ENCODE data around the gene ASTN2. TPM values are rescaled to one million over a fixed set of nuclear protein-coding genes. Genes with fewer than 3 reads are reported as not detected.

Gene ASTN2
- total RNA-seq, 1 donor from 2014 or later = 15.9 TPM

DNA sequence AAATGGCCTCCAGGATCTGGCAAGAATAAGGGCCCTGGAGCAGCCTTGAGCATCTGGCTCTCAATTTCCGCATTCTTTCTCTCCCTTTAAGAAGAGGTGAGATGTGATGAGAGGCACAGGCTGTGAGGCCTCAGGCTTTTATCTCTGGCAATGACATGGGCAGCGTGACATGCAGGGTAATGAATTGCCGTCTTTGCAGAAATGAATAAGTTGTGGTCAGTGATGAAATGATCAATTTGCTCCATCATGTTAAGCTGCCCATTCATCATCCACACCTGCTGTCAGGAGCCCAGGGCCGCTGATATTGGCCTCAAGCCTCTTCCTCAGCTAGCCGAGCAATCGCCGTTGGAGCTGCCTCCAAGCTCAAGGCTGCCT is 462.4 kb downstream of the ASTN2 start:
- Mint-ChIP-seq H3K27ac (no peak overlapping the region), H3K27me3 (peaks cover 43% of the 10 kb centered on the region), H3K4me3 (no peak overlapping the region), H3K4me1 (ENCODE audit: unreplicated experiment) (no peaks in the 10 kb centered on the region), H3K36me3 (no peaks in the 10 kb centered on the region), H3K9me3 (no peaks in the 10 kb centered on the region)
- no peak for DNase-seq (ENCODE audit: extremely low spot score, unreplicated experiment)
- TF ChIP-seq, protein P1, sequence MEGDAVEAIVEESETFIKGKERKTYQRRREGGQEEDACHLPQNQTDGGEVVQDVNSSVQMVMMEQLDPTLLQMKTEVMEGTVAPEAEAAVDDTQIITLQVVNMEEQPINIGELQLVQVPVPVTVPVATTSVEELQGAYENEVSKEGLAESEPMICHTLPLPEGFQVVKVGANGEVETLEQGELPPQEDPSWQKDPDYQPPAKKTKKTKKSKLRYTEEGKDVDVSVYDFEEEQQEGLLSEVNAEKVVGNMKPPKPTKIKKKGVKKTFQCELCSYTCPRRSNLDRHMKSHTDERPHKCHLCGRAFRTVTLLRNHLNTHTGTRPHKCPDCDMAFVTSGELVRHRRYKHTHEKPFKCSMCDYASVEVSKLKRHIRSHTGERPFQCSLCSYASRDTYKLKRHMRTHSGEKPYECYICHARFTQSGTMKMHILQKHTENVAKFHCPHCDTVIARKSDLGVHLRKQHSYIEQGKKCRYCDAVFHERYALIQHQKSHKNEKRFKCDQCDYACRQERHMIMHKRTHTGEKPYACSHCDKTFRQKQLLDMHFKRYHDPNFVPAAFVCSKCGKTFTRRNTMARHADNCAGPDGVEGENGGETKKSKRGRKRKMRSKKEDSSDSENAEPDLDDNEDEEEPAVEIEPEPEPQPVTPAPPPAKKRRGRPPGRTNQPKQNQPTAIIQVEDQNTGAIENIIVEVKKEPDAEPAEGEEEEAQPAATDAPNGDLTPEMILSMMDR (conservative IDR thresholded peaks at IDR 0.05) = no peak

DNA sequence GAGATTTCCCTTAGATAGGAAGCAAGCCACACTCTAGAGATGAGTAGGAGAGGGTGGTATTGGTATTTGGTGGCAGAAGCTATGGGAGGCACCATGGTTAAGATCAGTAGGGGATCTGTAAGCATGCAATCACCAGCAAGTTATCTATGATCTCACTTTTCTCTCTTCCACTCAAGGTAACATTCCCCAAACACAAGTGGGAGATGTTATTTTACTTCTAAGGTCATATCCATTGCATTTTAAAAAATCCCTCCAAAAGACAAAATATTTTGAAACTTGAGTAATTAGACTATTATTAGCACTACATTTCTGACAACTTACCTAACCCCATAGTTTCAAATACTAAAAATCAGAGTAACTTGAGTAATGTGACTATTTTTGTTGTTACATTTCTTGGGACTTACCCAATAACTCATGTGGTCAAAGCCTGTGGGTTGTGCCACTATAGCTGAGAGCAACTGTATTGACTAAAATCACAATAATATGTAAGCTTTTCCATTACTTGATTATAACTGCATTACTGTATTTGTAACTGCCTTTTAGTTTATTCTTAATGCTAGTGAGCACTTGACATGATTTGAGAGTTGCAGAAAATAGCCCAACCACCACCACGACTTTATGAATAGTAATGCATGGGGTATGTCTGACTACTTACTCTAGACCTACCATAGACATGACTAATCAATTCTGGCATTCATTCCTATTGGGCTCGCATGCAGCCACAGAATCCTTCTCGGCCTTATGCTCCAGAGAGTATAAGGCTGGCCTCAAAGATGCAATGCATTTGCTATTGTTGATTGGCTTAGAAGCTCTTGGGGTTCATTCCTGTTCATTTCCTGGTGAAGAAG is 463.0 kb downstream of the ASTN2 start:
- Mint-ChIP-seq H3K27me3 (peaks cover 44% of the 10 kb centered on the region), H3K36me3 (no peaks in the 10 kb centered on the region), H3K4me1 (ENCODE audit: unreplicated experiment) (no peaks in the 10 kb centered on the region), H3K4me3 (no peak overlapping the region), H3K9me3 (no peaks in the 10 kb centered on the region), H3K27ac (no peak overlapping the region)
- TF ChIP-seq, protein P1 (conservative IDR thresholded peaks at IDR 0.05) = no peak
- no peak for DNase-seq (ENCODE audit: extremely low spot score, unreplicated experiment)

DNA sequence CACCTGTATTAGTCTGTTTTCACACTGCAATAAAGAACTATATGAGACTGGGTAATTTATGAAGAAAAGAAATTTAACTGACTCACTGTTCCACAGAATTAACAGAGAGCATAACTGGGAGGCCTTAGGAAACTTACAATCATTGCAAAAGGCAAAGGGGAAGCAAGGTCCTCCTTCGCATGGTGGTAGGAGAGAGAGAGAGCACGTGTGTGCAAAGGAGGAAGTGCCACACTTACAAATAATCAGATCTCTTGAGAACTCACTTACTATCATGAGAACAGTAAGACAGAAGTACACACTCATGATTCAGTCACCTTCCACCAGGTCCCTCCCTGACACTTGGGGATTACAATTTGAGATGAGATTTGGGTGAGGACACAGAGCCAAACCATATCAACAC is 469.0 kb downstream of the ASTN2 start:
- peaks cover 71% of the 10 kb centered on the region for H3K27me3 Mint-ChIP-seq
- no peaks in the 10 kb centered on the region for H3K9me3 Mint-ChIP-seq
- no peak overlapping the region for H3K27ac Mint-ChIP-seq
- DNase-seq (ENCODE audit: extremely low spot score, unreplicated experiment) = no peak
- H3K36me3 Mint-ChIP-seq = no peaks in the 10 kb centered on the region
- H3K4me3 Mint-ChIP-seq = no peak overlapping the region
- TF ChIP-seq, protein P1 (conservative IDR thresholded peaks at IDR 0.05) = no peak
- H3K4me1 Mint-ChIP-seq (ENCODE audit: unreplicated experiment) = no peaks in the 10 kb centered on the region

DNA sequence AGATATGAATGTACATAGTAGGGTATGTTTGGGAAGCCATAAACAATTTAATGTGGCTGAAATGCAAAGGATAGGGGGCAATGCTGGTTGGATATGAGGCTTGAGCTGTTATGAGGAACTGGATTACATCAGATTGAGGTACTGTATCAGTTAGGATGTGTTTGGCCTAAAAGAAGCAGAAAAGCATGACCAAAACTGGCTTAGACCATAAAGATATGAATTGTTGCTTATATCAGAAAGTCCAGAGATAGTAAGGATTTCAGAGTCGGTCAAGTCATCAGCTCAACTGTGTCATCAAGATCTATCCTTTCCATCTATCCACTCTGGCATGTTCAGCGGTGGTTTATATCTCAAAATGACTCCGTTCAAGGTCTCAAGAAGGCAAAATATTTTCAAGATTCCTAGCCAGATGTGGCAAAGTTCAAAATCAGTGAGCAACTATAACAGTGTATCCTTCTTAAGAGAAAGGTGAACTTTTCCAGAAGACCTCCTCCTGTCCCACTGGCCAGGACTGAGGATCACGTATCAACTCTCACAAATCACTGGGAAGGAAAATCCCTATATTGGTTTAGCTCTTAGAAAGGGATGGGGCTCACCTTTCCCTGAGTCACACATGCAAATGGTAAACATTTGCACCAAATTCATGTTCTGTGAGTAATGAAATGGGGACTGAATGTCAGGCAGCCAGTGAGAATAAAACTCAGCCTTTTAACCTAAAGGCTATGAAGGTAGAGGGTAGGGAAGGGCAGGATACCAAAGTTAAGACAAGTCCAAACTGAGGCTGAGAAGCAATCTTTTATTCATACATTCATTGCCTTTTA is 469.9 kb downstream of the ASTN2 start:
- no peaks in the 10 kb centered on the region for H3K4me1 Mint-ChIP-seq (ENCODE audit: unreplicated experiment)
- peaks cover 67% of the 10 kb centered on the region for H3K27me3 Mint-ChIP-seq
- H3K4me3 Mint-ChIP-seq = no peak overlapping the region
- DNase-seq (ENCODE audit: extremely low spot score, unreplicated experiment) = no peak
- H3K36me3 Mint-ChIP-seq = no peaks in the 10 kb centered on the region
- TF ChIP-seq, protein P1 (conservative IDR thresholded peaks at IDR 0.05) = no peak
- H3K27ac Mint-ChIP-seq = no peak overlapping the region
- no peaks in the 10 kb centered on the region for H3K9me3 Mint-ChIP-seq

DNA sequence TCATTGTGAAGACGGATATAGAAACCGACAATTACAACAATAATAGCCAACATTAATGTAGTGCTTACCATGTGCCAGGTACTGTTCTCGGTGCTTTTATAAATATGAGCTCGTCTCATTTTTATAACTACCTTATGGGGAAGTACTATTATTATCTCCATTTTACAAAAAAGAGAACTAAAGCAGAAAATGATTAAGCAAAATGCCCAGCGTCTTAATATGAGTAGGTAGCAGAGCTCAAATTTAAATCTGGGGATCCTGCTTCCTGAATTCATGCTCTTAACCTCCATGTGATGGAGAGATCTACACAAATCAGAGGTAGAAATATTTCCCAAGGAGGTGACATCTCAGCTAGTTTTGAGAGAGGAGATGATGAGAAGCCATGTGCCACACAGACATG is 470.9 kb downstream of the ASTN2 start:
- TF ChIP-seq, protein P1 (conservative IDR thresholded peaks at IDR 0.05) = no peak
- H3K27me3 Mint-ChIP-seq = peaks cover 63% of the 10 kb centered on the region
- H3K27ac Mint-ChIP-seq = no peak overlapping the region
- no peak overlapping the region for H3K4me3 Mint-ChIP-seq
- H3K36me3 Mint-ChIP-seq = no peaks in the 10 kb centered on the region
- no peaks in the 10 kb centered on the region for H3K4me1 Mint-ChIP-seq (ENCODE audit: unreplicated experiment)
- no peaks in the 10 kb centered on the region for H3K9me3 Mint-ChIP-seq
- no peak for DNase-seq (ENCODE audit: extremely low spot score, unreplicated experiment)
